Measurements from ENCODE around the gene KIF19.
A peak's percentile ranks its signal among the peaks of the same experiment; 100 is the strongest.

The KIF19 gene

GRCh38 chr17:74368341-74369081, 42.5 kb downstream of the KIF19 start:
- DNase-seq = peak; percentile 37

GRCh38 chr17:74369221-74369620, 43.2 kb downstream of the KIF19 start:
- no peak for DNase-seq

- DNase-seq = no peak
Measured at GRCh38 chr17:74369665-74370490, 43.9 kb downstream of the KIF19 start.

- DNase-seq = no peak
Measured at GRCh38 chr17:74371653-74372147, 45.7 kb downstream of the KIF19 start.

- DNase-seq = no peak
Measured at GRCh38 chr17:74372426-74372825, 46.4 kb downstream of the KIF19 start.

- no peak for DNase-seq
Measured at GRCh38 chr17:74373838-74374606, 48.0 kb downstream of the KIF19 start.

GRCh38 chr17:74374858-74375257, 48.8 kb downstream of the KIF19 start:
- no peak for DNase-seq

- peak; percentile 86 for DNase-seq
Measured at GRCh38 chr17:74379495-74380085, 53.6 kb downstream of the KIF19 start.

- peak; percentile 77 for DNase-seq
Measured at GRCh38 chr17:74380086-74380958, 54.3 kb downstream of the KIF19 start.

GRCh38 chr17:74380959-74381808, 55.2 kb downstream of the KIF19 start:
- no peak for DNase-seq

GRCh38 chr17:74383141-74383540, 57.1 kb downstream of the KIF19 start:
- DNase-seq = no peak

- no peak for DNase-seq
Measured at GRCh38 chr17:74385201-74385600, 59.2 kb downstream of the KIF19 start.

- no peak for DNase-seq
Measured at GRCh38 chr17:74386386-74386785, 60.4 kb downstream of the KIF19 start.

- no peak for DNase-seq
Measured at GRCh38 chr17:74387365-74388218, 61.6 kb downstream of the KIF19 start.

GRCh38 chr17:74389084-74389753, 63.2 kb downstream of the KIF19 start:
- no peak for DNase-seq

GRCh38 chr17:74389937-74390679, 64.1 kb downstream of the KIF19 start:
- DNase-seq = no peak

- DNase-seq = no peak
Measured at GRCh38 chr17:74390680-74391653, 64.9 kb downstream of the KIF19 start.
